CD14-positive monocyte (primary cell): ENCODE data around the gene EBF3. TPM values are rescaled to one million over a fixed set of nuclear protein-coding genes. Genes with fewer than 3 reads are reported as not detected.

Experiments used
- DNase-seq, 3 donors: peaks; one replicate each; pipeline ENCODE4 v3.0.0-alpha.2; 2011 to 2022
- H2AFZ ChIP-seq: 2 replicates; pipeline ENCODE4 v1.6.0; 2012; ENCODE audit warnings: mild to moderate bottlenecking, low read depth, low read length, inconsistent platforms; ENCODE audit not compliant: insufficient read depth, poor library complexity, severe bottlenecking
- H3K27ac ChIP-seq, 2 donors: 1 replicate in 1 of 2; 2 replicates in 1 of 2; pipeline ENCODE4 v1.5.1; 2012 to 2013; ENCODE audit warnings: low read length in 2 of 2, control low read depth in 1 of 2, inconsistent platforms in 1 of 2, low read depth in 1 of 2, mild to moderate bottlenecking in 1 of 2
- H3K27me3 ChIP-seq, 2 donors: one replicate each; pipeline versions ENCODE4 v1.6.0 to v1.6.1; 2011 to 2013; ENCODE audit warnings: low read length in 2 of 2; ENCODE audit not compliant: control insufficient read depth in 2 of 2, insufficient read depth in 2 of 2
- H3K36me3 ChIP-seq, 2 donors: replicated peaks in 1 of 2; 1 replicate in 1 of 2; 2 replicates in 1 of 2; pipeline versions ENCODE4 v1.5.1 to v1.6.1; 2012 to 2013; ENCODE audit warnings: low read length in 2 of 2, control low read depth in 1 of 2, inconsistent platforms in 1 of 2, mild to moderate bottlenecking in 1 of 2; ENCODE audit not compliant: insufficient read depth in 2 of 2, control insufficient read depth in 1 of 2
- H3K4me1 ChIP-seq, 2 donors: 1 replicate in 1 of 2; 2 replicates in 1 of 2; pipeline versions ENCODE4 v1.5.1 to v1.6.1; 2012 to 2013; ENCODE audit warnings: low read length in 2 of 2, control low read depth in 1 of 2, inconsistent platforms in 1 of 2, mild to moderate bottlenecking in 1 of 2, moderate library complexity in 1 of 2; ENCODE audit not compliant: insufficient read depth in 2 of 2, control insufficient read depth in 1 of 2
- H3K4me2 ChIP-seq: replicated peaks from 2 replicates; pipeline ENCODE3; 2012; ENCODE audit warnings: low read length, moderate library complexity, mild to moderate bottlenecking; ENCODE audit not compliant: poor library complexity, severe bottlenecking; ENCODE audit errors: extremely low read depth
- H3K4me3 ChIP-seq, 3 experiments: fragments of 200-600 bp in 1 of 3; sonication (generic) in 1 of 3; replicated peaks in 1 of 3; 1 replicate in 2 of 3; 2 replicates in 1 of 3; pipeline ENCODE4 v1.5.1; 2011 to 2013; ENCODE audit warnings: low read length in 3 of 3, mild to moderate bottlenecking in 3 of 3, control low read depth in 2 of 3, low read depth in 2 of 3, inconsistent platforms in 1 of 3, moderate library complexity in 1 of 3
- H3K79me2 ChIP-seq: 2 replicates; pipeline ENCODE4 v1.6.0; 2012; ENCODE audit warnings: mild to moderate bottlenecking, control low read depth, inconsistent platforms, low read length, moderate library complexity; ENCODE audit not compliant: insufficient read depth
- H3K9ac ChIP-seq: 2 replicates; pipeline ENCODE4 v1.6.0; 2017; ENCODE audit warnings: low read length, mild to moderate bottlenecking; ENCODE audit not compliant: insufficient read depth, poor library complexity, severe bottlenecking
- H3K9me3 ChIP-seq, 2 donors: replicated peaks in 1 of 2; 1 replicate in 1 of 2; 2 replicates in 1 of 2; pipeline versions ENCODE4 v1.5.1 to v1.6.1; 2012 to 2013; ENCODE audit warnings: low read length in 2 of 2, control low read depth in 1 of 2; ENCODE audit not compliant: control insufficient read depth in 1 of 2, insufficient read depth in 1 of 2
- H4K20me1 ChIP-seq: 2 replicates; pipeline ENCODE4 v1.6.0; 2012; ENCODE audit warnings: mild to moderate bottlenecking, low read length, control low read depth, moderate library complexity; ENCODE audit not compliant: insufficient read depth
- H3K27ac Mint-ChIP-seq, 7 donors: one replicate each; pipeline ENCODE4 v1.8.0; 2020; ENCODE audit warnings: mild to moderate bottlenecking in 7 of 7, mixed read lengths in 7 of 7, moderate library complexity in 6 of 7, inconsistent platforms in 2 of 7
- H3K27me3 Mint-ChIP-seq, 3 donors: one replicate each; pipeline ENCODE4 v1.8.0; 2021 to 2022; ENCODE audit warnings: low read depth in 3 of 3, mild to moderate bottlenecking in 3 of 3, mixed read lengths in 3 of 3, moderate library complexity in 3 of 3, inconsistent platforms in 1 of 3
- H3K36me3 Mint-ChIP-seq, 2 donors: one replicate each; pipeline ENCODE4 v1.8.0; 2020; ENCODE audit warnings: mixed read lengths in 2 of 2, inconsistent platforms in 1 of 2, mild to moderate bottlenecking in 1 of 2
- H3K4me1 Mint-ChIP-seq: one replicate; pipeline ENCODE4 v1.8.0; 2020; ENCODE audit warnings: mild to moderate bottlenecking, mixed read lengths
- H3K4me3 Mint-ChIP-seq, 2 donors: one replicate each; pipeline ENCODE4 v1.8.0; 2020; ENCODE audit warnings: mild to moderate bottlenecking in 2 of 2, mixed read lengths in 2 of 2, moderate library complexity in 1 of 2
- H3K9me3 Mint-ChIP-seq, 7 donors: one replicate each; pipeline ENCODE4 v1.8.0; 2020 to 2022; ENCODE audit warnings: mixed read lengths in 7 of 7, mild to moderate bottlenecking in 6 of 7, moderate library complexity in 6 of 7, inconsistent platforms in 2 of 7
- CTCF ChIP-seq: fragments of 200-600 bp; IDR thresholded peaks from one replicate; pipeline ENCODE4 v1.8.0; 2022; ENCODE audit warnings: antibody characterized with exemption, mild to moderate bottlenecking
- WGBS: methylation state at CpG from one replicate; pipeline ENCODE4 v1.1.5; 2013; ENCODE audit warnings: missing lambda C conversion rate; ENCODE audit not compliant: insufficient coverage; 5-methylcytosine and 5-hydroxymethylcytosine counted together
- intact Hi-C, 2 donors: fragments of 100-400 bp; cut with micrococcal nuclease; formaldehyde crosslinking; loops; one replicate each; pipeline versions ENCODE4 v1.15.0 to v1.15.1; 2023
- polyA plus RNA-seq, 3 donors: library from polyadenylated mRNA; depleted of rRNA in 1 of 3; unstranded in 2 of 3; stranded (reverse) in 1 of 3; fragments of 300-500 nt in 2 of 3; fragments of >200 nt in 1 of 3; fragmentation: Illumina TruSeq in 2 of 3; gene quantifications; 1 replicate in 2 of 3; 2 replicates in 1 of 3; pipeline ENCODE4 v1.2.3, GENCODE V29; 2012 to 2021

EBF3 gene
- polyA plus RNA-seq, 3 donors = not detected

GRCh38 chr10:129820451-129820850 lies 143.6 kb downstream of the EBF3 start:
- no peaks in the 10 kb centered on the region for H3K27me3 ChIP-seq
- TF ChIP-seq CTCF = no peak
- H3K4me3 Mint-ChIP-seq = no peak overlapping the region

GRCh38 chr10:129816656-129817045 lies 147.4 kb downstream of the EBF3 start:
- Mint-ChIP-seq H3K36me3 (no peaks in the 10 kb centered on the region), H3K4me1 (no peaks in the 10 kb centered on the region), H3K4me3 (no peak overlapping the region), H3K9me3 (peaks cover 3 to 23% (median 15%) of the 10 kb centered on the region in 7 donors), H3K27me3 (peaks cover 0 to 6% (median 5%) of the 10 kb centered on the region in 3 donors), H3K27ac (no peak overlapping the region)
- 95% methylated on average over 6 of the region's 8 CpGs for WGBS
- intact Hi-C loops = no loop called here
- Histone ChIP-seq H2AFZ (no peak overlapping the region), H3K4me3 (no peak overlapping the region), H3K27ac (no peak overlapping the region), H3K4me2 (no peak overlapping the region), H3K9me3 (peaks cover 0 to 28% of the 10 kb centered on the region in 2 donors), H3K4me1 (no peaks in the 10 kb centered on the region), H3K9ac (no peak overlapping the region), H3K27me3 (no peaks in the 10 kb centered on the region), H3K79me2 (no peaks in the 10 kb centered on the region), H4K20me1 (no peaks in the 10 kb centered on the region), H3K36me3 (no peaks in the 10 kb centered on the region)
- no peak for TF ChIP-seq CTCF
- no peak for DNase-seq

More at GRCh38 chr10:129820451-129820850, 143.6 kb downstream of the EBF3 start:
- H3K27me3 Mint-ChIP-seq = peaks cover 0 to 6% (median 2%) of the 10 kb centered on the region in 3 donors
- H3K36me3 ChIP-seq = no peaks in the 10 kb centered on the region
- intact Hi-C loops = no loop called here
- H3K4me1 ChIP-seq = no peaks in the 10 kb centered on the region
- H3K36me3 Mint-ChIP-seq = no peaks in the 10 kb centered on the region
- H3K4me1 Mint-ChIP-seq = no peaks in the 10 kb centered on the region
- H2AFZ ChIP-seq = no peak overlapping the region
- H3K9me3 ChIP-seq = peaks cover 0 to 22% of the 10 kb centered on the region in 2 donors
- no peak overlapping the region for H3K9ac ChIP-seq
- DNase-seq = no peak
- H3K27ac ChIP-seq = no peak overlapping the region
- 100% methylated on average over 3 of the region's 3 CpGs for WGBS
- H4K20me1 ChIP-seq = no peaks in the 10 kb centered on the region
- H3K4me2 ChIP-seq = no peak overlapping the region
- H3K79me2 ChIP-seq = no peaks in the 10 kb centered on the region
- H3K9me3 Mint-ChIP-seq = peaks cover 3 to 19% (median 12%) of the 10 kb centered on the region in 7 donors
- peak overlapping the region in 1 of 7 donors; percentile 3 for H3K27ac Mint-ChIP-seq
- H3K4me3 ChIP-seq = no peak overlapping the region
